ENCODE measurements around the gene LIF.

LIF gene

GRCh38 chr22:30262917-30263741 lies 16.6 kb upstream of the LIF start:
- peak; percentile 69 for DNase-seq

- no peak for DNase-seq
Observed at GRCh38 chr22:30262112-30262511, 15.6 kb upstream of the LIF start.

- no peak for DNase-seq
Observed at GRCh38 chr22:30261134-30261533, 14.6 kb upstream of the LIF start.

- DNase-seq, result no peak
Observed at GRCh38 chr22:30260682-30261081, 14.1 kb upstream of the LIF start.

GRCh38 chr22:30260276-30260675 lies 13.7 kb upstream of the LIF start:
- DNase-seq, result no peak

GRCh38 chr22:30254314-30254713 lies 7.8 kb upstream of the LIF start:
- no peak for DNase-seq

GRCh38 chr22:30253205-30253852 lies 6.8 kb upstream of the LIF start:
- no peak for DNase-seq

GRCh38 chr22:30252411-30253204 lies 6.0 kb upstream of the LIF start:
- no peak for DNase-seq

GRCh38 chr22:30251711-30252110 lies 5.2 kb upstream of the LIF start:
- no peak for DNase-seq

GRCh38 chr22:30250661-30251267 lies 4.2 kb upstream of the LIF start:
- DNase-seq, result no peak

GRCh38 chr22:30250039-30250565 lies 3.5 kb upstream of the LIF start:
- DNase-seq, result no peak

GRCh38 chr22:30249049-30250038 lies 2.8 kb upstream of the LIF start:
- DNase-seq, result no peak

- DNase-seq, result no peak
Observed at GRCh38 chr22:30248484-30248883, 1.9 kb upstream of the LIF start.

- DNase-seq, result no peak
Observed at GRCh38 chr22:30247974-30248373, 1.4 kb upstream of the LIF start.

GRCh38 chr22:30247561-30247960 lies 1.0 kb upstream of the LIF start:
- DNase-seq, result no peak

- DNase-seq, result no peak
Observed at GRCh38 chr22:30246814-30247376, 336 bp upstream of the LIF start.

- DNase-seq, result no peak
Observed at GRCh38 chr22:30245181-30245984, 1.2 kb downstream of the LIF start.

GRCh38 chr22:30244641-30245040 lies 1.9 kb downstream of the LIF start:
- DNase-seq, result no peak

- no peak for DNase-seq
Observed at GRCh38 chr22:30244066-30244465, 2.5 kb downstream of the LIF start.

GRCh38 chr22:30243661-30244060 lies 2.9 kb downstream of the LIF start:
- no peak for DNase-seq
